HepG2 (cell line): ENCODE data around the gene NAALADL1. TPM values are rescaled to one million over a fixed set of nuclear protein-coding genes. Genes with fewer than 3 reads are reported as not detected.

Source experiments
- AHR ChIP-seq: IDR thresholded peaks from 2 replicates; pipeline ENCODE4 v1.6.1; 2018; ENCODE audit warnings: missing genetic modification reagents, missing compliant biosample characterization
- BRCA1 ChIP-seq: sonication (generic); formaldehyde crosslinking; IDR thresholded peaks from 2 replicates; pipeline ENCODE4 v1.4.0; 2020; ENCODE audit warnings: missing genetic modification reagents
- E2F5 ChIP-seq: sonication (generic); formaldehyde crosslinking; conservative IDR thresholded peaks from 2 replicates; pipeline ENCODE4 v1.4.0; 2020; ENCODE audit warnings: missing genetic modification reagents
- GPBP1L1 ChIP-seq: sonication (generic); formaldehyde crosslinking; IDR thresholded peaks from 2 replicates; pipeline ENCODE4 v1.5.0; 2020; ENCODE audit warnings: mild to moderate bottlenecking, missing genetic modification reagents
- HDAC2 ChIP-seq: sonication (generic); formaldehyde crosslinking; IDR thresholded peaks from 2 replicates; pipeline ENCODE4 v1.4.0; 2020; ENCODE audit warnings: missing genetic modification reagents
- MZF1 ChIP-seq: sonication (generic); formaldehyde crosslinking; IDR thresholded peaks from 2 replicates; pipeline ENCODE4 v1.8.1; 2023; ENCODE audit warnings: mild to moderate bottlenecking, missing genetic modification reagents, borderline replicate concordance
- PAXIP1 ChIP-seq: sonication (generic); formaldehyde crosslinking; conservative IDR thresholded peaks from 2 replicates; pipeline ENCODE4 v1.4.0; 2020; ENCODE audit warnings: mild to moderate bottlenecking, missing genetic modification reagents, moderate library complexity
- SRF ChIP-seq: IDR thresholded peaks from 2 replicates; pipeline ENCODE4 v1.6.1; 2011; ENCODE audit warnings: mild to moderate bottlenecking, low read depth, low read length, moderate library complexity
- TAF15 ChIP-seq: fragments of 200-400 bp; formaldehyde crosslinking; IDR thresholded peaks from one replicate; pipeline ENCODE4 v1.6.1; 2018; ENCODE audit warnings: mild to moderate bottlenecking, low read depth, low read length; ENCODE audit not compliant: poor library complexity, severe bottlenecking
- ZBTB7A ChIP-seq: sonication (generic); formaldehyde crosslinking; IDR thresholded peaks from 2 replicates; pipeline ENCODE4 v1.8.0; 2022; ENCODE audit warnings: mild to moderate bottlenecking, missing genetic modification reagents
- ZNF136 ChIP-seq: sonication (generic); formaldehyde crosslinking; IDR thresholded peaks from 2 replicates; pipeline ENCODE4 v1.8.1; 2022; ENCODE audit warnings: low read depth, mild to moderate bottlenecking, moderate library complexity, missing genetic modification reagents
- ZNF253 ChIP-seq: sonication (generic); formaldehyde crosslinking; IDR thresholded peaks from 2 replicates; pipeline ENCODE4 v1.8.0; 2022; ENCODE audit warnings: mild to moderate bottlenecking, missing genetic modification reagents, borderline replicate concordance
- ZNF34 ChIP-seq: sonication (generic); formaldehyde crosslinking; IDR thresholded peaks from 2 replicates; pipeline ENCODE4 v1.4.0; 2020; ENCODE audit warnings: mild to moderate bottlenecking, missing genetic modification reagents, borderline replicate concordance
- ZNF431 ChIP-seq: sonication (generic); formaldehyde crosslinking; IDR thresholded peaks from 2 replicates; pipeline ENCODE4 v1.9.0; 2022; ENCODE audit warnings: missing genetic modification reagents, low read depth, mild to moderate bottlenecking, borderline replicate concordance
- ZNF512B ChIP-seq: sonication (generic); formaldehyde crosslinking; IDR thresholded peaks from 2 replicates; pipeline ENCODE4 v1.5.1; 2020; ENCODE audit warnings: missing genetic modification reagents, mild to moderate bottlenecking, borderline replicate concordance
- ZNF816 ChIP-seq: sonication (generic); formaldehyde crosslinking; IDR thresholded peaks from 2 replicates; pipeline ENCODE4 v1.8.0; 2022; ENCODE audit warnings: missing genetic modification reagents, mild to moderate bottlenecking, borderline replicate concordance
- polyA plus RNA-seq, 8 experiments: library from polyadenylated mRNA; depleted of rRNA in 3 of 8; stranded (reverse) in 7 of 8; unstranded in 1 of 8; fragments of >200 nt; fragmentation: Illumina TruSeq in 4 of 8; extraction: Trizol in 4 of 8; gene quantifications; 2 replicates each; pipeline versions ENCODE4 v1.2.1 to v1.2.3, GENCODE V29; 2011 to 2016; ENCODE audit warnings: low read depth in 4 of 8, missing spikeins in 1 of 8, mixed read lengths in 1 of 8; ENCODE audit not compliant: insufficient read depth in 1 of 8
- total RNA-seq, 5 experiments: library from RNA; depleted of rRNA; stranded (reverse); fragments of >200 nt; fragmentation: Illumina TruSeq; extraction: Trizol; gene quantifications; 2 replicates each; pipeline ENCODE4 v1.2.3, GENCODE V29; 2016; ENCODE audit warnings: low read depth in 1 of 5

NAALADL1 gene
- total and polyA plus RNA-seq, 2 of the 13 experiments (the other 11 are each of a cell fraction or from before 2014, with no cell fraction given): 9.3 to 33.9 TPM

GRCh38 chr11:65027213-65028067 is 30.9 kb downstream of the NAALADL1 start, which contains the start of gene SNX15 (continued):
- TF ChIP-seq ZNF512B (CRISPR knock-in tag) (no peak), PAXIP1 (CRISPR knock-in tag) (peak; percentile 58), ZNF431 (CRISPR knock-in tag) (no peak), BRCA1 (CRISPR knock-in tag) (no peak), TAF15 (no peak), HDAC2 (peak; percentile 60; the same call in 1 of the 2 replicates), ZNF136 (CRISPR knock-in tag) (peak; percentile 29; the same call in 1 of the 2 replicates), SRF (peak; percentile 58; the same call in 1 of the 2 replicates), AHR (CRISPR knock-in tag) (peak; percentile 74; the same call in 1 of the 2 replicates), E2F5 (peak; percentile 28; the same call in 1 of the 2 replicates), ZNF253 (CRISPR knock-in tag) (no peak), ZBTB7A (CRISPR knock-in tag) (no peak), ZNF816 (CRISPR knock-in tag) (peak; percentile 90; the same call in 1 of the 2 replicates), MZF1 (0 out of 2 replicates have a peak, but pooled peaks have one; percentile 60), GPBP1L1 (no peak), ZNF34 (CRISPR knock-in tag) (no peak)
